WTC11 (cell line): Measurements from ENCODE around the gene PLLP. TPM values are rescaled to one million over a fixed set of nuclear protein-coding genes. Genes with fewer than 3 reads are reported as not detected.

Experiments used
- ATAC-seq: fragments of 200-7000 bp; cut with Tn5 transposase; 2 replicates; pipeline ENCODE4 v1.10.0; 2021; ENCODE audit warnings: mild to moderate bottlenecking, moderate library complexity
- CTCF ChIA-PET: fragments of 300-600 bp; sonication (Branson Sonifier 250); formaldehyde crosslinking; loops from one replicate; lab custom pipeline; 2021; ENCODE audit warnings: antibody characterized with exemption; lab: Charles Lee
- POLR2A ChIA-PET: fragments of 350-600 bp; sonication (Branson Sonifier 250); formaldehyde crosslinking; loops from one replicate; lab custom pipeline; 2021; ENCODE audit warnings: antibody characterized with exemption; lab: Charles Lee
- DNase-seq: peaks from one replicate; pipeline ENCODE4 v3.0.0; 2021; ENCODE audit warnings: low spot score
- H3K27ac Mint-ChIP-seq: 2 replicates; pipeline ENCODE4 v1.8.0; 2021; ENCODE audit warnings: mixed read lengths
- H3K27me3 Mint-ChIP-seq: 2 replicates; pipeline ENCODE4 v1.8.0; 2021; ENCODE audit warnings: low read depth, mild to moderate bottlenecking, moderate library complexity, mixed read lengths
- H3K36me3 Mint-ChIP-seq: 2 replicates; pipeline ENCODE4 v1.8.0; 2021; ENCODE audit warnings: mixed read lengths
- H3K4me1 Mint-ChIP-seq: 2 replicates; pipeline ENCODE4 v1.8.0; 2022; ENCODE audit warnings: mixed read lengths
- H3K4me3 Mint-ChIP-seq: 2 replicates; pipeline ENCODE4 v1.8.0; 2021; ENCODE audit warnings: mild to moderate bottlenecking, moderate library complexity, mixed read lengths
- H3K9me3 Mint-ChIP-seq: 2 replicates; pipeline ENCODE4 v1.8.0; 2021; ENCODE audit warnings: mixed read lengths
- NFE2L1 ChIP-seq: sonication (generic); formaldehyde crosslinking; IDR thresholded peaks from 2 replicates; pipeline ENCODE4 v1.8.1; 2023; ENCODE audit warnings: missing genetic modification reagents
- NR1H2 ChIP-seq: sonication (generic); formaldehyde crosslinking; IDR thresholded peaks from 2 replicates; pipeline ENCODE4 v1.9.0; 2021; ENCODE audit warnings: mild to moderate bottlenecking, moderate library complexity, missing genetic modification reagents
- NR3C1 ChIP-seq: sonication (generic); formaldehyde crosslinking; conservative IDR thresholded peaks from 2 replicates; pipeline ENCODE4 v1.8.1; 2023; ENCODE audit warnings: low read depth, mild to moderate bottlenecking, missing genetic modification reagents
- RORB ChIP-seq: fragments of 250-450 bp; sonication (Bioruptor Pico); IDR thresholded peaks from 2 replicates; pipeline ENCODE4 v1.9.0; 2021; ENCODE audit warnings: mild to moderate bottlenecking
- SMAD4 ChIP-seq: sonication (generic); formaldehyde crosslinking; IDR thresholded peaks from 2 replicates; pipeline ENCODE4 v1.8.0; 2022; ENCODE audit warnings: mild to moderate bottlenecking, missing genetic modification reagents
- total RNA-seq: library from RNA; stranded (reverse); gene quantifications from 3 replicates; pipeline ENCODE4 v1.2.3, GENCODE V29; 2021
- TF ChIP-seq, protein P1 (sequence below): sonication (generic); formaldehyde crosslinking; IDR thresholded peaks from 2 replicates; pipeline ENCODE4 v1.8.0; 2022; ENCODE audit warnings: mild to moderate bottlenecking, missing genetic modification reagents
- TF ChIP-seq, protein P2 (sequence below): sonication (generic); formaldehyde crosslinking; IDR thresholded peaks from 2 replicates; pipeline ENCODE4 v1.8.0; 2023; ENCODE audit warnings: mild to moderate bottlenecking, missing genetic modification reagents
- TF ChIP-seq, protein P3 (sequence below): sonication (generic); formaldehyde crosslinking; IDR thresholded peaks from 2 replicates; pipeline ENCODE4 v1.8.1; 2023; ENCODE audit warnings: mild to moderate bottlenecking, moderate library complexity, missing genetic modification reagents
- TF ChIP-seq, protein P4 (sequence below): fragments of 250-450 bp; sonication (Bioruptor Pico); conservative IDR thresholded peaks from 2 replicates; pipeline ENCODE4 v1.9.0; 2021; ENCODE audit warnings: mild to moderate bottlenecking
- TF ChIP-seq, protein P5 (sequence below): fragments of 250-450 bp; sonication (Bioruptor Pico); IDR thresholded peaks from 2 replicates; pipeline ENCODE4 v2.1.2; 2022; ENCODE audit warnings: mild to moderate bottlenecking, moderate library complexity
- TF ChIP-seq, protein P6 (sequence below): sonication (generic); formaldehyde crosslinking; IDR thresholded peaks from 2 replicates; pipeline ENCODE4 v1.8.1; 2022; ENCODE audit warnings: missing genetic modification reagents, borderline replicate concordance
- TF ChIP-seq, protein P7 (sequence below): sonication (generic); formaldehyde crosslinking; IDR thresholded peaks from 2 replicates; pipeline ENCODE4 v1.8.0; 2022; ENCODE audit warnings: missing genetic modification reagents
- TF ChIP-seq, protein P8 (sequence below): fragments of 250-450 bp; sonication (Bioruptor Pico); IDR thresholded peaks from 2 replicates; pipeline ENCODE4 v1.8.0; 2021; ENCODE audit warnings: mild to moderate bottlenecking
- TF ChIP-seq, protein P9 (sequence below): fragments of 250-450 bp; sonication (Bioruptor Pico); IDR thresholded peaks from 2 replicates; pipeline ENCODE4 v1.9.0; 2021; ENCODE audit warnings: moderate library complexity, mild to moderate bottlenecking, inconsistent platforms, borderline replicate concordance

PLLP gene
- total RNA-seq, 1 experiment from 2014 or later = 2.8 TPM

DNA sequence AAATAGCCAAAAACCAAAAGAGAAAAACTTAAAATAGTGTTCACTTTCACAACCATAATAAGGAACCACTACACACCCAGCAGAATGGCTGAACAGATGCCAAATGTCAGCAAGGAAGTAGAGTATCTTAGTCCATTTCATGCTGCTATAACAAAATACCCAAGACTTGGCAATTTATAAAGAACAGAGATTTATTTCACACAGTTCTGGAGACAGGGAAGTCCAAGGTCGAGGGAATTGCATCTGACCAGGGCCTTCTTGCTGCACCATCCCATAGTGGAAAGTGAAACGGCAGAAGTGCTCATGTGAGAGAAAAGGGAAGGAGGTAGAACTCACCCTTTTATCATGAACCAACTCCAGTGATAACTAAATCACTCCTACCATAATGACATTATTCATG, 40.3 kb upstream of the PLLP start:
- H3K4me1 Mint-ChIP-seq = peaks cover 4% of the 10 kb centered on the region
- no peak for ATAC-seq

DNA sequence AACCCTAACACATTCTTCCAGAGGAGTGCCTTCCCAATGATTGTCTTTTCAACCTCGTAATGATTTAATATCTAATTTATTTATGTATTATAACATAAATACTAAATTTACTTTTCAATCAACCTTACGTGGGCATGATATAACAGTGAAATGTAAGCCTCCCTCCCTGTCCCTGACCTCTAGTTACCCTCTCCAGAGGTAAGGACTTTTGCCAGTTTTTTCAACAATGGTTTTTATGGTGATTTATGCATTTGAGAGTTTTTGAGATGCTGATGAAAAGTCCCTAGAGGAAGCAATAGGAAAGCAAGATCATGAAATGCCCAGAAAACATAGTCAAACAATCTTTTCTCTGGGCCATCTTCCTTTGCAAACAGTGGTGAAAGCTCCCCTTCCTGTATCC, 35.2 kb upstream of the PLLP start:
- peaks cover 26% of the 10 kb centered on the region for H3K4me1 Mint-ChIP-seq
- H3K4me3 Mint-ChIP-seq = no peak overlapping the region
- TF ChIP-seq, protein P1, sequence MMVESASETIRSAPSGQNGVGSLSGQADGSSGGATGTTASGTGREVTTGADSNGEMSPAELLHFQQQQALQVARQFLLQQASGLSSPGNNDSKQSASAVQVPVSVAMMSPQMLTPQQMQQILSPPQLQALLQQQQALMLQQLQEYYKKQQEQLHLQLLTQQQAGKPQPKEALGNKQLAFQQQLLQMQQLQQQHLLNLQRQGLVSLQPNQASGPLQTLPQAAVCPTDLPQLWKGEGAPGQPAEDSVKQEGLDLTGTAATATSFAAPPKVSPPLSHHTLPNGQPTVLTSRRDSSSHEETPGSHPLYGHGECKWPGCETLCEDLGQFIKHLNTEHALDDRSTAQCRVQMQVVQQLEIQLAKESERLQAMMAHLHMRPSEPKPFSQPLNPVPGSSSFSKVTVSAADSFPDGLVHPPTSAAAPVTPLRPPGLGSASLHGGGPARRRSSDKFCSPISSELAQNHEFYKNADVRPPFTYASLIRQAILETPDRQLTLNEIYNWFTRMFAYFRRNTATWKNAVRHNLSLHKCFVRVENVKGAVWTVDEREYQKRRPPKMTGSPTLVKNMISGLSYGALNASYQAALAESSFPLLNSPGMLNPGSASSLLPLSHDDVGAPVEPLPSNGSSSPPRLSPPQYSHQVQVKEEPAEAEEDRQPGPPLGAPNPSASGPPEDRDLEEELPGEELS (CRISPR knock-in tag) = no peak
- TF ChIP-seq, protein P2, sequence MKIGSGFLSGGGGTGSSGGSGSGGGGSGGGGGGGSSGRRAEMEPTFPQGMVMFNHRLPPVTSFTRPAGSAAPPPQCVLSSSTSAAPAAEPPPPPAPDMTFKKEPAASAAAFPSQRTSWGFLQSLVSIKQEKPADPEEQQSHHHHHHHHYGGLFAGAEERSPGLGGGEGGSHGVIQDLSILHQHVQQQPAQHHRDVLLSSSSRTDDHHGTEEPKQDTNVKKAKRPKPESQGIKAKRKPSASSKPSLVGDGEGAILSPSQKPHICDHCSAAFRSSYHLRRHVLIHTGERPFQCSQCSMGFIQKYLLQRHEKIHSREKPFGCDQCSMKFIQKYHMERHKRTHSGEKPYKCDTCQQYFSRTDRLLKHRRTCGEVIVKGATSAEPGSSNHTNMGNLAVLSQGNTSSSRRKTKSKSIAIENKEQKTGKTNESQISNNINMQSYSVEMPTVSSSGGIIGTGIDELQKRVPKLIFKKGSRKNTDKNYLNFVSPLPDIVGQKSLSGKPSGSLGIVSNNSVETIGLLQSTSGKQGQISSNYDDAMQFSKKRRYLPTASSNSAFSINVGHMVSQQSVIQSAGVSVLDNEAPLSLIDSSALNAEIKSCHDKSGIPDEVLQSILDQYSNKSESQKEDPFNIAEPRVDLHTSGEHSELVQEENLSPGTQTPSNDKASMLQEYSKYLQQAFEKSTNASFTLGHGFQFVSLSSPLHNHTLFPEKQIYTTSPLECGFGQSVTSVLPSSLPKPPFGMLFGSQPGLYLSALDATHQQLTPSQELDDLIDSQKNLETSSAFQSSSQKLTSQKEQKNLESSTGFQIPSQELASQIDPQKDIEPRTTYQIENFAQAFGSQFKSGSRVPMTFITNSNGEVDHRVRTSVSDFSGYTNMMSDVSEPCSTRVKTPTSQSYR = no peak
- no peak for TF ChIP-seq NR1H2 (CRISPR knock-in tag)
- no peak for TF ChIP-seq SMAD4 (CRISPR knock-in tag)
- TF ChIP-seq, protein P3, sequence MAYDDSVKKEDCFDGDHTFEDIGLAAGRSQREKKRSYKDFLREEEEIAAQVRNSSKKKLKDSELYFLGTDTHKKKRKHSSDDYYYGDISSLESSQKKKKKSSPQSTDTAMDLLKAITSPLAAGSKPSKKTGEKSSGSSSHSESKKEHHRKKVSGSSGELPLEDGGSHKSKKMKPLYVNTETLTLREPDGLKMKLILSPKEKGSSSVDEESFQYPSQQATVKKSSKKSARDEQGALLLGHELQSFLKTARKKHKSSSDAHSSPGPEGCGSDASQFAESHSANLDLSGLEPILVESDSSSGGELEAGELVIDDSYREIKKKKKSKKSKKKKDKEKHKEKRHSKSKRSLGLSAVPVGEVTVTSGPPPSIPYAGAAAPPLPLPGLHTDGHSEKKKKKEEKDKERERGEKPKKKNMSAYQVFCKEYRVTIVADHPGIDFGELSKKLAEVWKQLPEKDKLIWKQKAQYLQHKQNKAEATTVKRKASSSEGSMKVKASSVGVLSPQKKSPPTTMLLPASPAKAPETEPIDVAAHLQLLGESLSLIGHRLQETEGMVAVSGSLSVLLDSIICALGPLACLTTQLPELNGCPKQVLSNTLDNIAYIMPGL (CRISPR knock-in tag) = no peak
- TF ChIP-seq, protein P4, sequence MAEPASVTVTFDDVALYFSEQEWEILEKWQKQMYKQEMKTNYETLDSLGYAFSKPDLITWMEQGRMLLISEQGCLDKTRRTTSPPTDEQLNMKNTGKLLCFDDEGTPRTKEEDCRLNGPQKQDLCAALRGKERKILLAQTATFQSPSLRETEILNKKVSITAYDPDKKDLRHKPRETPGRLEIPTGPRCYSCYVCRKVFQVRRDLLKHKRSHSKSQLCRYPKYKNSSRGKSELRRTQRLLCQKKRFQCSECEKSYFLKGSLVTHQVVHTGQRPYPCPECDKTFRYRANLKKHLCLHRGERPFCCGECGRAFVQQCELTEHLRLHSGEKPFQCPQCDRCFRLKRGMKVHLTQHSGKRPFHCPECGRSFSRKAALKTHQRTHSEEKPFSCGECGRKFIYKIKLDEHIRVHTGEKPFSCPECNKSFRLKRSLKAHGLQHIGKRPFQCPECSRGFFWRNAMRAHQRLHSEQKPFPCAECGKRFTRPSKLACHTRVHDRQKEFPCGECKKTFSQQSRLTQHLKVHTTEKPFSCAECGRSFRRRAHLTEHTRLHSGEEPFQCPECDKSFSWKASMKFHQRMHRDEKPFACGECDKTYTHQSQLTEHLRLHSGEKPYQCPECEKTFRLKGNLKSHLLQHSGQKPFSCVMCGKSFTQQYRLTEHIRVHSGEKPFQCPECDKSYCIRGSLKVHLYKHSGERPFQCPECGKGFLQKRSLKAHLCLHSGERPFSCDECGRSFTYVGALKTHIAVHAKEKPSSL (CRISPR knock-in tag) = no peak
- TF ChIP-seq, protein P5, sequence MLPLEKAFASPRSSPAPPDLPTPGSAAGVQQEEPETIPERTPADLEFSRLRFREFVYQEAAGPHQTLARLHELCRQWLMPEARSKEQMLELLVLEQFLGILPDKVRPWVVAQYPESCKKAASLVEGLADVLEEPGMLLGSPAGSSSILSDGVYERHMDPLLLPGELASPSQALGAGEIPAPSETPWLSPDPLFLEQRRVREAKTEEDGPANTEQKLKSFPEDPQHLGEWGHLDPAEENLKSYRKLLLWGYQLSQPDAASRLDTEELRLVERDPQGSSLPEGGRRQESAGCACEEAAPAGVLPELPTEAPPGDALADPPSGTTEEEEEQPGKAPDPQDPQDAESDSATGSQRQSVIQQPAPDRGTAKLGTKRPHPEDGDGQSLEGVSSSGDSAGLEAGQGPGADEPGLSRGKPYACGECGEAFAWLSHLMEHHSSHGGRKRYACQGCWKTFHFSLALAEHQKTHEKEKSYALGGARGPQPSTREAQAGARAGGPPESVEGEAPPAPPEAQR (CRISPR knock-in tag) = no peak
- TF ChIP-seq, protein P6, sequence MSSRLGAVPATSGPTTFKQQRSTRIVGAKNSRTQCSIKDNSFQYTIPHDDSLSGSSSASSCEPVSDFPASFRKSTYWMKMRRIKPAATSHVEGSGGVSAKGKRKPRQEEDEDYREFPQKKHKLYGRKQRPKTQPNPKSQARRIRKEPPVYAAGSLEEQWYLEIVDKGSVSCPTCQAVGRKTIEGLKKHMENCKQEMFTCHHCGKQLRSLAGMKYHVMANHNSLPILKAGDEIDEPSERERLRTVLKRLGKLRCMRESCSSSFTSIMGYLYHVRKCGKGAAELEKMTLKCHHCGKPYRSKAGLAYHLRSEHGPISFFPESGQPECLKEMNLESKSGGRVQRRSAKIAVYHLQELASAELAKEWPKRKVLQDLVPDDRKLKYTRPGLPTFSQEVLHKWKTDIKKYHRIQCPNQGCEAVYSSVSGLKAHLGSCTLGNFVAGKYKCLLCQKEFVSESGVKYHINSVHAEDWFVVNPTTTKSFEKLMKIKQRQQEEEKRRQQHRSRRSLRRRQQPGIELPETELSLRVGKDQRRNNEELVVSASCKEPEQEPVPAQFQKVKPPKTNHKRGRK = no peak
- TF ChIP-seq RORB (CRISPR knock-in tag) = no peak
- no peak for TF ChIP-seq NR3C1 (CRISPR knock-in tag)
- TF ChIP-seq, protein P7, sequence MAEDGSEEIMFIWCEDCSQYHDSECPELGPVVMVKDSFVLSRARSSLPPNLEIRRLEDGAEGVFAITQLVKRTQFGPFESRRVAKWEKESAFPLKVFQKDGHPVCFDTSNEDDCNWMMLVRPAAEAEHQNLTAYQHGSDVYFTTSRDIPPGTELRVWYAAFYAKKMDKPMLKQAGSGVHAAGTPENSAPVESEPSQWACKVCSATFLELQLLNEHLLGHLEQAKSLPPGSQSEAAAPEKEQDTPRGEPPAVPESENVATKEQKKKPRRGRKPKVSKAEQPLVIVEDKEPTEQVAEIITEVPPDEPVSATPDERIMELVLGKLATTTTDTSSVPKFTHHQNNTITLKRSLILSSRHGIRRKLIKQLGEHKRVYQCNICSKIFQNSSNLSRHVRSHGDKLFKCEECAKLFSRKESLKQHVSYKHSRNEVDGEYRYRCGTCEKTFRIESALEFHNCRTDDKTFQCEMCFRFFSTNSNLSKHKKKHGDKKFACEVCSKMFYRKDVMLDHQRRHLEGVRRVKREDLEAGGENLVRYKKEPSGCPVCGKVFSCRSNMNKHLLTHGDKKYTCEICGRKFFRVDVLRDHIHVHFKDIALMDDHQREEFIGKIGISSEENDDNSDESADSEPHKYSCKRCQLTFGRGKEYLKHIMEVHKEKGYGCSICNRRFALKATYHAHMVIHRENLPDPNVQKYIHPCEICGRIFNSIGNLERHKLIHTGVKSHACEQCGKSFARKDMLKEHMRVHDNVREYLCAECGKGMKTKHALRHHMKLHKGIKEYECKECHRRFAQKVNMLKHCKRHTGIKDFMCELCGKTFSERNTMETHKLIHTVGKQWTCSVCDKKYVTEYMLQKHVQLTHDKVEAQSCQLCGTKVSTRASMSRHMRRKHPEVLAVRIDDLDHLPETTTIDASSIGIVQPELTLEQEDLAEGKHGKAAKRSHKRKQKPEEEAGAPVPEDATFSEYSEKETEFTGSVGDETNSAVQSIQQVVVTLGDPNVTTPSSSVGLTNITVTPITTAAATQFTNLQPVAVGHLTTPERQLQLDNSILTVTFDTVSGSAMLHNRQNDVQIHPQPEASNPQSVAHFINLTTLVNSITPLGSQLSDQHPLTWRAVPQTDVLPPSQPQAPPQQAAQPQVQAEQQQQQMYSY (CRISPR knock-in tag) = no peak
- TF ChIP-seq NFE2L1 (CRISPR knock-in tag) = no peak
- CTCF ChIA-PET = interaction anchor here (1.2 to 1.3 kb wide), 2 partner anchors 98 to 100 kb away, joined by 4 to 6 read pairs; no protein-coding TSS in a partner anchor
- no peak overlapping the region for H3K27ac Mint-ChIP-seq
- ATAC-seq (no peak), DNase-seq (no peak)
- no peaks in the 10 kb centered on the region for H3K36me3 Mint-ChIP-seq
- no peaks in the 10 kb centered on the region for H3K9me3 Mint-ChIP-seq
- POLR2A ChIA-PET = no interaction called here
- H3K27me3 Mint-ChIP-seq = no peaks in the 10 kb centered on the region; the same call in 1 of the 2 replicates

More for the DNA sequence above, 40.3 kb upstream of the PLLP start:
- no peak for DNase-seq
- TF ChIP-seq, protein P8, sequence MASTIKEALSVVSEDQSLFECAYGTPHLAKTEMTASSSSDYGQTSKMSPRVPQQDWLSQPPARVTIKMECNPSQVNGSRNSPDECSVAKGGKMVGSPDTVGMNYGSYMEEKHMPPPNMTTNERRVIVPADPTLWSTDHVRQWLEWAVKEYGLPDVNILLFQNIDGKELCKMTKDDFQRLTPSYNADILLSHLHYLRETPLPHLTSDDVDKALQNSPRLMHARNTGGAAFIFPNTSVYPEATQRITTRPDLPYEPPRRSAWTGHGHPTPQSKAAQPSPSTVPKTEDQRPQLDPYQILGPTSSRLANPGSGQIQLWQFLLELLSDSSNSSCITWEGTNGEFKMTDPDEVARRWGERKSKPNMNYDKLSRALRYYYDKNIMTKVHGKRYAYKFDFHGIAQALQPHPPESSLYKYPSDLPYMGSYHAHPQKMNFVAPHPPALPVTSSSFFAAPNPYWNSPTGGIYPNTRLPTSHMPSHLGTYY (CRISPR knock-in tag) = no peak
- TF ChIP-seq, protein P9, sequence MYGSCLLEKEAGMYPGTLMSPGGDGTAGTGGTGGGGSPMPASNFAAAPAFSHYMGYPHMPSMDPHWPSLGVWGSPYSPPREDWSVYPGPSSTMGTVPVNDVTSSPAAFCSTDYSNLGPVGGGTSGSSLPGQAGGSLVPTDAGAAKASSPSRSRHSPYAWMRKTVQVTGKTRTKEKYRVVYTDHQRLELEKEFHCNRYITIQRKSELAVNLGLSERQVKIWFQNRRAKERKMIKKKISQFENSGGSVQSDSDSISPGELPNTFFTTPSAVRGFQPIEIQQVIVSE (CRISPR knock-in tag) = no peak
- Mint-ChIP-seq H3K27ac (no peak overlapping the region), H3K27me3 (no peaks in the 10 kb centered on the region), H3K36me3 (no peaks in the 10 kb centered on the region), H3K9me3 (peaks cover 6% of the 10 kb centered on the region), H3K4me3 (no peak overlapping the region)
- CTCF ChIA-PET = no interaction called here
- POLR2A ChIA-PET = no interaction called here
